WI38 (cell line): ENCODE results near the gene RAPGEF2.

Source experiments
- H3K4me3 ChIP-seq: 2 replicates; pipeline ENCODE4 v1.5.1; 2011; ENCODE audit warnings: low read depth, mild to moderate bottlenecking, control low read depth, low read length
- CTCF ChIP-seq: IDR thresholded peaks from 2 replicates; pipeline ENCODE4 v1.5.1; 2012; ENCODE audit warnings: low read depth, mild to moderate bottlenecking, control low read depth, low read length

RAPGEF2 gene

GRCh38 chr4:159389756-159390155, 286.9 kb downstream of the RAPGEF2 start:
- no peak overlapping the region for H3K4me3 ChIP-seq
- TF ChIP-seq CTCF = no peak

GRCh38 chr4:159390648-159391047, 287.8 kb downstream of the RAPGEF2 start:
- no peak for TF ChIP-seq CTCF
- no peak overlapping the region for H3K4me3 ChIP-seq

- TF ChIP-seq CTCF = no peak
- no peak overlapping the region for H3K4me3 ChIP-seq
These were observed 292.8 kb downstream of the RAPGEF2 start for GRCh38 chr4:159395693-159396092.

GRCh38 chr4:159396151-159396550, 293.3 kb downstream of the RAPGEF2 start:
- TF ChIP-seq CTCF = no peak
- H3K4me3 ChIP-seq = no peak overlapping the region

DNA sequence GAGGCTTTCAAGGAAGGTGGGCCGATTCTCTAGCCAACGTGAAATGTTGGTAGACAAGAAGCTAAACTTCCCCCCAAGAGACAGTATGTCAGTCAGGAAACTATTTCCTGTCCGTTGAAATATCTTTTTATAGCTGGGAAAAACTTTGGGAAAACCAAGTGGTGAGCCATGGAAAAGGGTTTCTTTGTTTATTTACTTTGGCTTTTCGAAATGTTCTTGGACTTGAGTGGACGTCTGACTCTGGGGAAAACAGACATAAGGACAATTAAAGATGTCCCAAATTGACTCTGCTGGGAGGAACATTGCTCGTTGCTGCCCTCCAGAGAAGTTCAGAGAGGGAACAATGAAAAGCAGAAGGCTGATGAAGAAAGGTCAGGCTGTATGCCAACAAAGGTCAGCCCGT, 295.4 kb downstream of the RAPGEF2 start:
- TF ChIP-seq CTCF = no peak
- no peak overlapping the region for H3K4me3 ChIP-seq

DNA sequence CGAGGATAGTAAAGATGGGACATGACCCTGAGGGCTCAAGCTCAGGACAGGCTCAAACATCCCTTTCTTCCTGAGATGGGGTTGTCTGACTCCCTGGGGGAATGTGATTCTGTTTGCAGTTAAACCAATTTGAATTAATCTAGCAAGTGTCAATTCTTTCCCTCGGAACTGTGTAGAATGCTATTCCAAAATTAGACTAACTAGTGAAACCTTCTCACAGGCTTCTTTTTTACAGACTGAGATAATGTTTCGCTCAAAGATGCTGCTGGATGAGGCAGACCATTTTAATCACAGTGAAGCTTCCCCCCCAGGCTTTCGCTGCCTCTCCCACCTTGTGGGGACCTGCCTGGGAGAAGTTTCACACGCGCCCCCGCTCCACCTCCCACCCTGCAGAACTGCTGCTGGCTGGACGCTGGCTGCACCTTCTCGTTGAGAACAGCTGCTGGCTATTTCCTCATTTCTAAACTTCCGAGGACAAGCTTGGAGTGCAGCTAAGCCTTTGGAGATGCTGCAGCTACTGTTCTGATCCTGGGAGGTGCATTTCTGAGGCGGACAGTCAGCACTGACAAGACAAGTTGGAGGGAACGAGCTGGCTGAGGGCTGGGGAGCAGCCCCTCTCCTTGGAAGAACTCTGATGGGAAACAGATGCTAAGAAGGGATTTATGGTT, 297.8 kb downstream of the RAPGEF2 start:
- no peak for TF ChIP-seq CTCF
- no peak overlapping the region for H3K4me3 ChIP-seq

DNA sequence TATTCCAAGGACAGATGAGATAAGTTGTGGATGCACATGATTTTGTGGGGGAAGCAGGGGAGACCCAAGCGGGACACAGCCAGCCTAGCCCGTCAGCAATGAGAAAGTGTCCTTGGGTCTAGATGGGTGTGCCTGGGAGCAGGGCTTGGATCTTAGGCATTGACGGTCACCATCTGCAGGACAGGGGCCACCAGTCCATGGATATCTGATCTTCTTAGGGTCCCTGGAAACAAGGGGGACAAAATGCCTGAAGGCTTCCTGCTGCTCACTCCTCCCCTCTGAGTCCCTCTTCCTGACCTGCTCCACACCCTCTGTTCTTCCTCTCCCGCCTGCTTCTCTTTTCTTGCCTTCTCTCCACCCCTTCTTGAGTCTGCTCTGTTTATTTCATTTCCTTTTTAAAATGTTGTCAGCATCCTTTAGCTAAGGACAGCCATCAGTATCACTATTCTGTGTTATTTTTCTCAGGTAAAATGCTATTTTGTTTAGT, 298.4 kb downstream of the RAPGEF2 start:
- TF ChIP-seq CTCF = no peak
- H3K4me3 ChIP-seq = no peak overlapping the region
